Thoracic aorta (tissue), 2 donors: ENCODE measurements around the gene SELENOI. TPM values are rescaled to one million over a fixed set of nuclear protein-coding genes. Genes with fewer than 3 reads are reported as not detected.
"Not testable (repeated sequence)": the region's sequence is repeated elsewhere in the genome, so short reads cannot be mapped to it uniquely, and the experiment has no call there.

ENCODE experiments used
- ATAC-seq: fragments of 150-250 bp; one replicate; pipeline ENCODE4 v1.8.0; 2017; ENCODE audit warnings: low read depth; ENCODE audit not compliant: insufficient number of reproducible peaks, low FRiP score
- DNase-seq: peaks from one replicate; pipeline ENCODE4 v3.0.0-alpha.2; 2020; ENCODE audit warnings: low spot score
- H3K27ac ChIP-seq, 2 donors: fragments of 200-600 bp; sonication (generic); 1 replicate in 1 of 2; 2 replicates in 1 of 2; pipeline ENCODE4 v1.5.1; 2016; ENCODE audit warnings: mild to moderate bottlenecking in 2 of 2, moderate library complexity in 2 of 2
- H3K27me3 ChIP-seq: fragments of 200-600 bp; sonication (generic); replicated peaks from 2 replicates; pipeline ENCODE4 v1.6.0; 2016; ENCODE audit warnings: mild to moderate bottlenecking; ENCODE audit not compliant: insufficient read depth
- H3K36me3 ChIP-seq: fragments of 200-600 bp; sonication (generic); one replicate; pipeline ENCODE4 v1.5.1; 2016
- H3K4me1 ChIP-seq, 2 donors: fragments of 200-600 bp; sonication (generic); 1 replicate in 1 of 2; 2 replicates in 1 of 2; pipeline versions ENCODE4 v1.5.1 to v1.6.0; 2016; ENCODE audit warnings: low read depth in 2 of 2, mild to moderate bottlenecking in 1 of 2; ENCODE audit not compliant: control insufficient read depth in 1 of 2
- H3K4me3 ChIP-seq: fragments of 200-600 bp; sonication (generic); 2 replicates; pipeline ENCODE4 v1.5.1; 2016; ENCODE audit warnings: mild to moderate bottlenecking
- H3K9me3 ChIP-seq: fragments of 200-600 bp; sonication (generic); 2 replicates; pipeline ENCODE4 v1.5.1; 2016
- total RNA-seq, 2 donors: library from RNA; depleted of rRNA; stranded (reverse); fragments of >200 nt; gene quantifications; one replicate each; pipeline versions ENCODE4 v1.1.0 to v1.2.3, GENCODE V29; 2016
- TF ChIP-seq, protein P1 (sequence below): fragments of 200-600 bp; sonication (generic); IDR thresholded peaks from one replicate; pipeline ENCODE4 v1.5.1; 2019; ENCODE audit warnings: antibody characterized with exemption

Gene SELENOI
- total RNA-seq, 2 donors from 2014 or later, result 7.0 to 11.8 TPM

DNA sequence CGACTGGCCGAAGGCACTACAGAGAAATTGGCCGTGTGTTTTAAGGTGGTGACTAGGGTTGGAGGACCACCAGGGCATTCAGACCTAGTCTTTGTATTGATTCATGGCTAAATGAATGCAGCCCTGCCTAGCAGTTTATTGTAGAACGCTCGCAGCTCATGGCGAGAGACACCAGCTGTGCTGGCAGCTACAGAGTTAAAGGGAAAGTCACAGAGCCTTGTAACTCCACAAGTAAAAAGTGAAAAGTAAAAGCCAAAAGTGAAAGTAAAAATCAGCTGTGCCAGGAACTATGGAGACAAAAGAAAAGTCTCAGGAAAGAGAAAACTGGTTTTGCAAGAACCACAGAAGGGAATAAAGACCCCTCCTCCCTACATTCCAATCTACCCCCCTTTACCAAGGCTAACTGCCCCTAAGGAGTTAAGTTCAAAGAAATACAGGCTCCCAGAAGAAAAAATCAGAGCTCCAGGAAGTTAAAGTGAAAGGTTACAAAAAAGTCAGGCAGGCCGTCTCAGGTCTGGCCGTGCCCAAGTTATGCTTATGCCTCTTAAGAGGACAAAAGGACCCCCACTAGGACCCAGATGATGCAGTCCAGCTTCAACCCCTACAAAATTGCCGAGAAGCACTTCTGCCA is 46.4 kb upstream of the SELENOI start:
- TF ChIP-seq, protein P1, sequence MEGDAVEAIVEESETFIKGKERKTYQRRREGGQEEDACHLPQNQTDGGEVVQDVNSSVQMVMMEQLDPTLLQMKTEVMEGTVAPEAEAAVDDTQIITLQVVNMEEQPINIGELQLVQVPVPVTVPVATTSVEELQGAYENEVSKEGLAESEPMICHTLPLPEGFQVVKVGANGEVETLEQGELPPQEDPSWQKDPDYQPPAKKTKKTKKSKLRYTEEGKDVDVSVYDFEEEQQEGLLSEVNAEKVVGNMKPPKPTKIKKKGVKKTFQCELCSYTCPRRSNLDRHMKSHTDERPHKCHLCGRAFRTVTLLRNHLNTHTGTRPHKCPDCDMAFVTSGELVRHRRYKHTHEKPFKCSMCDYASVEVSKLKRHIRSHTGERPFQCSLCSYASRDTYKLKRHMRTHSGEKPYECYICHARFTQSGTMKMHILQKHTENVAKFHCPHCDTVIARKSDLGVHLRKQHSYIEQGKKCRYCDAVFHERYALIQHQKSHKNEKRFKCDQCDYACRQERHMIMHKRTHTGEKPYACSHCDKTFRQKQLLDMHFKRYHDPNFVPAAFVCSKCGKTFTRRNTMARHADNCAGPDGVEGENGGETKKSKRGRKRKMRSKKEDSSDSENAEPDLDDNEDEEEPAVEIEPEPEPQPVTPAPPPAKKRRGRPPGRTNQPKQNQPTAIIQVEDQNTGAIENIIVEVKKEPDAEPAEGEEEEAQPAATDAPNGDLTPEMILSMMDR, result no peak
- H3K4me3 ChIP-seq, result peak overlapping the region; percentile 82
- no peaks in the 10 kb centered on the region for H3K9me3 ChIP-seq
- ATAC-seq (no peak), DNase-seq (no peak)
- peak overlapping the region; percentile 68 to 74 for H3K27ac ChIP-seq
- H3K4me1 ChIP-seq, result peaks cover 6 to 17% of the 10 kb centered on the region in 2 donors
- no peaks in the 10 kb centered on the region for H3K36me3 ChIP-seq
- no peaks in the 10 kb centered on the region for H3K27me3 ChIP-seq

DNA sequence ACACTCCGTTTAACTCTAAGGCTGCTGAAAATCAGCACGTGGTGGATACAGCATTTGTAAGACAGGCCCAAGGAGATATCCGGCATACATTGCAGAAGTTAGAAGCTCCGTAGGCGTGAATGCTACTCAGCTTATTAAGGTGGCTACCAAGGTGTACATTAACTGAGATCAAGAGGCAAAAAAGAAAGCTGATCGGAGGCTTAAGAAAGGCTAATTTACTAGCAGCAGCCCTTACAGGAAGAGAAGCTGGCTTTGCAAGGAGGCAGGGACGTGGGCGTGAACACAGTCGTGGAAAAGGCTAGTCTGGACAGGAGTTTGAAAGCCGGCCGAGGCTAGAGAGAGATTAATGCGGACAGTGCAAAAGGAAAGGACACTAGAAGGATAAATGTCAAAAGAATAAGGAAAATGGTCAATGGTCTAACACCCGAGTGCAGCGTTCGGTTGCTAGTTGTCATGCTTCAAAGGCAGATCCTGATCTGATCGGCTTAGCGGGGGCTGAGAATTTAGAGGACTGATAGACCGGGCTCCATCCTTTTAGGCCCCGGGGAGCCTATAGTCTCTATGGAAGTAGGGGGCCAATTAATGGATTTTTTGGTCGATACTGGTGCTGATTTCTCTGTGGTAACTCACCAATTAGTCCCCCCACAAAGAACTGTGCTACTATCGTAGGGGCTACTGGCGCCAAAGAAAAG is 45.6 kb upstream of the SELENOI start:
- Histone ChIP-seq H3K27ac (peak overlapping the region; percentile 68 to 74), H3K27me3 (no peaks in the 10 kb centered on the region), H3K9me3 (no peaks in the 10 kb centered on the region), H3K4me3 (peak overlapping the region; percentile 82), H3K4me1 (peaks cover 6 to 17% of the 10 kb centered on the region in 2 donors), H3K36me3 (no peaks in the 10 kb centered on the region)
- TF ChIP-seq, protein P1, result no peak
- DNase-seq, result no peak
- ATAC-seq, result no peak

DNA sequence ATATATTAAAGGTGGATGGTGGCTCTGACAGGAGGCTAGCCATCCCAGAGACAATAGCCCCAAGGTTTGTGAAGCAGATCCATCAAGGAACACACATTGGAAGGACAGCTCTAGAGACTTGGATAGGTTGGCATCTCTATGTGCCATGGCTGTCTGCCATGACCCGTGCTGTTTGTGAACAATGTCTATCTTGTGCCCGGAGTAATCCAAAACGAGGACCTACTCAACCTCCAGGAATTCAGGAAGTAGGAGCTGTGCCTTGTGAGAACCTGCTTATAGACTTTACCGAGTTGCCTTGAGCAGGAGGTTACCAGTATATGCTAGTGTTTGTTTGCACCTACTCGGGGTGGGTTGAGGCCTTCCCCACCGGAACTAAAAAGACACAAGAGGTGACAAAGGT is 43.1 kb upstream of the SELENOI start:
- Histone ChIP-seq H3K4me3 (no peak overlapping the region), H3K36me3 (no peaks in the 10 kb centered on the region), H3K27me3 (no peaks in the 10 kb centered on the region), H3K27ac (no peak overlapping the region), H3K9me3 (no peaks in the 10 kb centered on the region), H3K4me1 (peaks cover 6 to 14% of the 10 kb centered on the region in 2 donors)
- ATAC-seq, result no peak
- no peak for DNase-seq
- TF ChIP-seq, protein P1, result no peak

DNA sequence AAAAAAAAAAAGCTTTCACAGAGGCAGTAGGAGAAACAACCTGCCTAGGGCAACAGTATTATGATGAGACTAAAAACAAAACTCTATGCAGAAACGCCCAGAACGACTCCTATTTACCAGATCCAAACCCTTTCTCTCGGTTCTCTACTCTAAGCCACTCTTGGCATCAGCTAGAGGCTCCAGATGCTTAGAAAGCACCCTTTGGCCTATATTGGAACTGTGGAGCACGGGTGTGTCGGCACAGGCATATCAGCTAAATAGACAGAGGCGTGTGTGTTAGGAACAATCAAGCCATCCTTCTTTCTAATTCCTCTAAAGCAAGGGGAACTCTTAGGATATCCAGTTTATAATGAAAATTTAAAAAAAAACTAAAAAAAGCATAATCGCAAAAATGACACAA is 40.8 kb upstream of the SELENOI start:
- H3K4me1 ChIP-seq, H3K36me3 ChIP-seq, H3K27me3 ChIP-seq, ATAC-seq, DNase-seq, H3K4me3 ChIP-seq, H3K27ac ChIP-seq, H3K9me3 ChIP-seq: not testable (repeated sequence)

DNA sequence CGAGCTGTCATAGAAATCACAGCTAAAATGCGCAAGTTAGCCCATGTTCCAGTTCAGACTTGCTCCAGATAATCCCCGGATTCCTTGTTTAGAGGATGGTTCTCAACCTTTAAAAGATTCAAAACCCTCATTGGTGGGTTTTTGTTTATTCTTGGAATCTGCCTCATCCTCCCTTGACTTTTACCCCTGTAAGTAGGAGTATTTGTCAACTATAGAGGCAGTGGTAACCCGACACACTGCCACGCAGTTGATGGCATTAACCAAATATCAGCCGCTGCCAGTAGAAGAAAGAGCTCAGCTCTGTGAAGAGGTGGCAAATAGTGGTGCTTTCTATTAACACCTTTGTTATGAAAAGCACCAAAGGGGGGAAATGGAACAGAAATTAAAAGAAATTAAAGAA is 40.4 kb upstream of the SELENOI start:
- no peaks in the 10 kb centered on the region for H3K27me3 ChIP-seq
- TF ChIP-seq, protein P1, result no peak
- H3K4me1 ChIP-seq, result peaks cover 3 to 5% of the 10 kb centered on the region in 2 donors
- no peak for DNase-seq
- H3K36me3 ChIP-seq, result no peaks in the 10 kb centered on the region
- no peak overlapping the region for H3K27ac ChIP-seq
- ATAC-seq, result no peak
- no peak overlapping the region for H3K4me3 ChIP-seq
- no peaks in the 10 kb centered on the region for H3K9me3 ChIP-seq
